Measurements from ENCODE around the gene KCNE1. TPM values are rescaled to one million over a fixed set of nuclear protein-coding genes. Genes with fewer than 3 reads are reported as not detected.

The KCNE1 gene
- total and polyA plus RNA-seq, 2 experiments from 2014 or later, result 0.29 to 2.3 TPM

DNA sequence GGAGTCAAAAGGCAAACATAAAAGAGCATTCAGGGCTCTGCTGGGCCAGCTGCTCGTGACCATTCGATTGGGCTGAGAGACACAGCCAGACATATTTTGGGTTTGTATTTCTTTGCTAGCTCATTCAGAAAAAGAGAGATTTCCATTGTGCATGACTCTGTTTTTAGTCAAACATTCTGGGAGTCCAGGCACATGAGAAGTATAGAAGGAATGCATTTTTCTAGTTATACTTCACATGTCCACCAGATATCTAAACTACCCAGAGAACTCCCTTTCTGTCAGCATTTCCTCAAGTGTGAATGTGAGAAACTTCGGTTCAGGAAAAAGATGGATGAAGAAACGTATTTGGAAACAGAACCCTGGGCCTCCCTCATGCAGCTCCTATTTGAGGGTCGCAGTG, 6.3 kb upstream of the KCNE1 start:
- DNase-seq (ENCODE audit: low read depth in 1 of 2, low spot score in 1 of 2), result no peak
- TF ChIP-seq, protein P1, sequence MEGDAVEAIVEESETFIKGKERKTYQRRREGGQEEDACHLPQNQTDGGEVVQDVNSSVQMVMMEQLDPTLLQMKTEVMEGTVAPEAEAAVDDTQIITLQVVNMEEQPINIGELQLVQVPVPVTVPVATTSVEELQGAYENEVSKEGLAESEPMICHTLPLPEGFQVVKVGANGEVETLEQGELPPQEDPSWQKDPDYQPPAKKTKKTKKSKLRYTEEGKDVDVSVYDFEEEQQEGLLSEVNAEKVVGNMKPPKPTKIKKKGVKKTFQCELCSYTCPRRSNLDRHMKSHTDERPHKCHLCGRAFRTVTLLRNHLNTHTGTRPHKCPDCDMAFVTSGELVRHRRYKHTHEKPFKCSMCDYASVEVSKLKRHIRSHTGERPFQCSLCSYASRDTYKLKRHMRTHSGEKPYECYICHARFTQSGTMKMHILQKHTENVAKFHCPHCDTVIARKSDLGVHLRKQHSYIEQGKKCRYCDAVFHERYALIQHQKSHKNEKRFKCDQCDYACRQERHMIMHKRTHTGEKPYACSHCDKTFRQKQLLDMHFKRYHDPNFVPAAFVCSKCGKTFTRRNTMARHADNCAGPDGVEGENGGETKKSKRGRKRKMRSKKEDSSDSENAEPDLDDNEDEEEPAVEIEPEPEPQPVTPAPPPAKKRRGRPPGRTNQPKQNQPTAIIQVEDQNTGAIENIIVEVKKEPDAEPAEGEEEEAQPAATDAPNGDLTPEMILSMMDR (IDR thresholded peaks at IDR 0.05; ENCODE audit: low read depth, low read length), result no peak
- H3K36me3 ChIP-seq, result no peaks in the 10 kb centered on the region
- H3K4me3 ChIP-seq, result no peak overlapping the region
- H3K27me3 ChIP-seq, result no peaks in the 10 kb centered on the region
- no peak overlapping the region for H3K27ac ChIP-seq
- no peaks in the 10 kb centered on the region for H3K9me3 ChIP-seq (ENCODE audit: low read depth)
- H3K4me1 ChIP-seq (ENCODE audit: low read depth), result no peaks in the 10 kb centered on the region

DNA sequence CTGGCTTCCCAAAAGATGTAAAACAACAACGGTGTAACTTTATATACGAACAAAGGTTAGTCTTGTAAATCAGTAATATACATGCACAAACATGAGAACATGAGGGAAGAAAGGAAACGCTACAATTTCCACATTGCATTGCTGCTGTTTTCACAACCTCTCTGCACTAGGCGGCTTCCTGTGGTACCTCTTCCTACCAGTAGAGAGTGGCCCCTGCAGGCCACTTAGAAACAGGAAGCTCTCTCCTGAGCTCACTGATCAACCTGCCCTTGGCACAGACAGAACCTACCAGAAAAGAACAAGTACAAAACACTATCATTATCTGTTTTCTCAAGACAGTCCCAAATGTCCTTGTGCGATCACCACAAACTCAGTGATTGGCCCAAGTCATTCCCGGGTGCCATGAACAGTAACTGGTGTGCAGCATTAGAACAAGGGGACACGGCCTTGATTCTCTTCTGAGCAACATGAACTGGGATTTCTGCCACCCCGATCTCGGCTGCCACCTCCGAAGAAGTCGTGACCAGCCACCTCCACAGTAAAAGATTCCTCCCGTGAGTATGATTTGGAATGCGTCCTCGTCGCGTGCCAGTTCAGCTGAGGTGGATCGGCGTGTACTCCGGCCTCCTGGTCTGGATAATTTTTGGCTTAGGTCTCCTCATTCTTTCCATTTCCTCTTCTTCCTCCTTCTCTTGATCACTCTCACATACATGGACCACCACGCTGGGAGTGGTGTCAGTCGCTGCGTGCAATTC, 5.7 kb upstream of the KCNE1 start:
- Histone ChIP-seq H3K27ac (no peak overlapping the region), H3K27me3 (no peaks in the 10 kb centered on the region), H3K36me3 (no peaks in the 10 kb centered on the region), H3K9me3 (ENCODE audit: low read depth) (no peaks in the 10 kb centered on the region), H3K4me3 (no peak overlapping the region), H3K4me1 (ENCODE audit: low read depth) (no peaks in the 10 kb centered on the region)
- TF ChIP-seq, protein P1 (IDR thresholded peaks at IDR 0.05; ENCODE audit: low read depth, low read length), result peak; percentile 19
- DNase-seq (ENCODE audit: low read depth in 1 of 2, low spot score in 1 of 2), result peak in 1 of 2 donors; percentile 34

GRCh38 chr21:34517039-34517438, 5.0 kb upstream of the KCNE1 start:
- H3K36me3 ChIP-seq, result no peaks in the 10 kb centered on the region
- H3K4me3 ChIP-seq, result no peak overlapping the region
- no peaks in the 10 kb centered on the region for H3K4me1 ChIP-seq (ENCODE audit: low read depth)
- no peak overlapping the region for H3K27ac ChIP-seq
- no peak for DNase-seq (ENCODE audit: low read depth in 1 of 2, low spot score in 1 of 2)
- TF ChIP-seq, protein P1 (IDR thresholded peaks at IDR 0.05; ENCODE audit: low read depth, low read length), result no peak
- no peaks in the 10 kb centered on the region for H3K27me3 ChIP-seq
- no peaks in the 10 kb centered on the region for H3K9me3 ChIP-seq (ENCODE audit: low read depth)

DNA sequence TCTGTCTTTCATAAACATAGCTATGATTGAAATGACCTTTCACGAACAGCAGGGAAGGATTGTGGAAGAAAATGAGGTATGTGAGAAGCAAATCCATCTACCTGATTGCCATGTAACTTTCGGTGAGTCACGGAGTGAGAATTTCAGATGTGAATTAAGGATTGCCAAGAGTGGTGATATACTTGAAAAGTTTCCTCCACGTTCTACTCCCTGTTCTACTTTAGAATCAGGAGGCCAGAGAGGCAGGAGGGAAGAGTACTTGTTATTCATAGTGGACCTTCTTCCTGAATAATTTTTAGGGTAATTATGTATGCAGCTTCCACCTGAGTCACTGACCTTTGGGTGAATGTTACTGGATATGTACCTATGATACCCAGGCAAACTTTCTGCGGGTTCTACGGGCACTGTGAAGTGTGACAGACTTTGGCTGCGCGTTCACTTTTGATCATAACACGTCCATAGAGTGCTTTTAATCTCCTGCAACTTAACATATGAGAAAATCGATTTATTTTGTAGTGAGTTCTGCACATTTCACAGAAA, 2.6 kb upstream of the KCNE1 start:
- Histone ChIP-seq H3K4me1 (ENCODE audit: low read depth) (peaks cover 4% of the 10 kb centered on the region), H3K9me3 (ENCODE audit: low read depth) (no peaks in the 10 kb centered on the region), H3K27ac (peak overlapping the region; percentile 2), H3K27me3 (no peaks in the 10 kb centered on the region), H3K4me3 (no peak overlapping the region), H3K36me3 (no peaks in the 10 kb centered on the region)
- TF ChIP-seq, protein P1 (IDR thresholded peaks at IDR 0.05; ENCODE audit: low read depth, low read length), result no peak
- DNase-seq (ENCODE audit: low read depth in 1 of 2, low spot score in 1 of 2), result no peak

DNA sequence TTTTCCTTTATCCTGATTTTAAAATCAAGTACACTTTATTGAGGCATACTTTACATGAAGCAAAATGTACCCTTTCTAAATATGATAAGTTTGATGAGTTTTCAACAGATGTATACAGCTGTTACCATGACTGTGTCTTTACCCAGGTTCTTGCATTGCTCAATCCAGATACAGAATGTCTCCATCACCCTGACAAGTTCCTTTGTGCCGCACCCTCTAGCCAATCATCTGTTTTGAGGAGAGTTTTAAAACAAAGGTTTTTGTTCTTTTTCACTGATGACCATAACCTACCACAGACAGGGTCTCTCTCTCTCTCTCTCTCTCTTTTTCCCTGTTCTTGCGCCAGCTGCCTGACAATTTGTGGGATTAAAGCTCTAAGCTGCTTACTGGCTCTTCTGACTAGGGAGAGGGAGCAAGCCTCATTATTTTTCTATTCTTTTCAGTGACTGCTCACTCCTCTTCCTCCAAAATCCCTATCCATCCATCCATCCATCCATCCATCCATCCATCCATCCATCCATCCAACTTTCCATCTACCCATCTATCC, 1.2 kb upstream of the KCNE1 start:
- TF ChIP-seq, protein P1 (IDR thresholded peaks at IDR 0.05; ENCODE audit: low read depth, low read length), result no peak
- H3K4me3 ChIP-seq, result no peak overlapping the region
- H3K27me3 ChIP-seq, result no peaks in the 10 kb centered on the region
- H3K27ac ChIP-seq, result no peak overlapping the region
- no peaks in the 10 kb centered on the region for H3K9me3 ChIP-seq (ENCODE audit: low read depth)
- no peaks in the 10 kb centered on the region for H3K36me3 ChIP-seq
- peaks cover 4% of the 10 kb centered on the region for H3K4me1 ChIP-seq (ENCODE audit: low read depth)
- peak in 1 of 2 donors; percentile 68 for DNase-seq (ENCODE audit: low read depth in 1 of 2, low spot score in 1 of 2)

Measured in cardiac muscle cell (in vitro differentiated cells and primary cell).